IMR-90 (cell line): Measurements from ENCODE around the gene SLC23A2. TPM values are rescaled to one million over a fixed set of nuclear protein-coding genes. Genes with fewer than 3 reads are reported as not detected.
A peak's percentile ranks its signal among the peaks of the same experiment; 100 is the strongest.

Source experiments
- ATAC-seq: fragments of 200-7000 bp; cut with Tn5 transposase; 2 replicates; pipeline ENCODE4 v1.9.1; 2020; ENCODE audit warnings: low read depth, mild to moderate bottlenecking, moderate library complexity
- BruUV-seq: library from RNA; stranded (reverse); fragments of 400-500 nt; replicated peaks from 2 replicates; lab custom pipeline; 2021; lab: Mats Ljungman, UMichigan
- CTCF ChIA-PET: fragments of 300-600 bp; formaldehyde crosslinking; extraction: SDS; loops from one replicate; lab custom pipeline; 2021; ENCODE audit warnings: antibody characterized with exemption; lab: Yijun Ruan, JAX
- POLR2A ChIA-PET: fragments of 300-600 bp; sonication (Branson Sonifier 250); formaldehyde crosslinking; loops from one replicate; lab custom pipeline; 2022; ENCODE audit warnings: antibody characterized with exemption; ENCODE audit not compliant: unreplicated experiment; lab: Charles Lee
- DNase-seq: peaks from one replicate; pipeline ENCODE4 v3.0.0; 2013
- H2AFZ ChIP-seq: replicated peaks from 2 replicates; pipeline ENCODE3; 2013; ENCODE audit warnings: low read length, mild to moderate bottlenecking; ENCODE audit not compliant: poor library complexity
- H2AK5ac ChIP-seq: 2 replicates; pipeline ENCODE4 v1.6.1; 2013; ENCODE audit warnings: low read depth, low read length, inconsistent platforms
- H2AK9ac ChIP-seq: replicated peaks from 2 replicates; pipeline ENCODE3; 2013; ENCODE audit warnings: mild to moderate bottlenecking, low read depth, low read length, moderate library complexity; ENCODE audit not compliant: poor library complexity
- H2BK120ac ChIP-seq: 2 replicates; pipeline ENCODE4 v1.6.1; 2013; ENCODE audit warnings: low read depth, low read length, inconsistent platforms
- H2BK15ac ChIP-seq: 3 replicates; pipeline ENCODE4 v1.6.1; 2013; ENCODE audit warnings: low read depth, low read length, inconsistent platforms
- H2BK20ac ChIP-seq: 2 replicates; pipeline ENCODE4 v1.6.1; 2013; ENCODE audit warnings: low read depth, mild to moderate bottlenecking, inconsistent platforms, low read length, moderate library complexity
- H2BK5ac ChIP-seq: 2 replicates; pipeline ENCODE4 v1.6.1; 2013; ENCODE audit warnings: mild to moderate bottlenecking, low read depth, low read length, inconsistent platforms; ENCODE audit not compliant: poor library complexity, severe bottlenecking
- H3K14ac ChIP-seq: replicated peaks from 2 replicates; pipeline ENCODE4 v1.6.1; 2013; ENCODE audit warnings: low read depth, low read length, inconsistent platforms
- H3K18ac ChIP-seq: 2 replicates; pipeline ENCODE4 v1.6.1; 2013; ENCODE audit warnings: low read depth, low read length, control low read depth
- H3K23ac ChIP-seq: 2 replicates; pipeline ENCODE4 v1.6.1; 2013; ENCODE audit warnings: low read depth, low read length, inconsistent platforms
- H3K27ac ChIP-seq: 2 replicates; pipeline ENCODE4 v1.5.1; 2013; ENCODE audit warnings: mild to moderate bottlenecking, control low read depth, low read length; ENCODE audit not compliant: insufficient read depth
- H3K27me3 ChIP-seq: 2 replicates; pipeline ENCODE4 v1.6.1; 2013; ENCODE audit warnings: low read length; ENCODE audit not compliant: control insufficient read depth, insufficient read depth
- H3K36me3 ChIP-seq: 2 replicates; pipeline ENCODE4 v1.6.1; 2013; ENCODE audit warnings: low read length, mixed read lengths; ENCODE audit not compliant: control insufficient read depth, insufficient read depth
- H3K4ac ChIP-seq: 2 replicates; pipeline ENCODE4 v1.6.1; 2013; ENCODE audit warnings: low read depth, low read length, inconsistent platforms
- H3K4me1 ChIP-seq: 2 replicates; pipeline ENCODE4 v1.6.1; 2013; ENCODE audit warnings: low read length, mixed read lengths; ENCODE audit not compliant: control insufficient read depth, insufficient read depth
- H3K4me2 ChIP-seq: 2 replicates; pipeline ENCODE4 v1.6.1; 2013; ENCODE audit warnings: low read depth, mild to moderate bottlenecking, control low read depth, low read length, moderate library complexity
- H3K4me3 ChIP-seq: 2 replicates; pipeline ENCODE4 v1.5.1; 2013; ENCODE audit warnings: low read depth, mild to moderate bottlenecking, control low read depth, low read length, moderate library complexity; ENCODE audit not compliant: insufficient read depth
- H3K56ac ChIP-seq: 2 replicates; pipeline ENCODE4 v1.6.1; 2013; ENCODE audit warnings: low read length, inconsistent platforms; ENCODE audit not compliant: insufficient read depth; ENCODE audit errors: extremely low read depth
- H3K79me1 ChIP-seq, 2 experiments: 2 replicates each; pipeline ENCODE4 v1.6.1; 2013; ENCODE audit warnings: low read length in 2 of 2, inconsistent platforms in 1 of 2, low read depth in 1 of 2
- H3K9ac ChIP-seq: 2 replicates; pipeline ENCODE4 v1.6.1; 2013; ENCODE audit warnings: low read depth, low read length, control low read depth
- H3K9me1 ChIP-seq: 2 replicates; pipeline ENCODE4 v1.6.1; 2013; ENCODE audit warnings: low read length, inconsistent platforms; ENCODE audit not compliant: insufficient read depth
- H3K9me3 ChIP-seq: 2 replicates; pipeline ENCODE4 v1.6.1; 2013; ENCODE audit warnings: low read length; ENCODE audit not compliant: control insufficient read depth, insufficient read depth
- H4K20me1 ChIP-seq: 2 replicates; pipeline ENCODE4 v1.6.1; 2013; ENCODE audit warnings: low read length, inconsistent platforms; ENCODE audit not compliant: insufficient read depth
- H4K5ac ChIP-seq: 2 replicates; pipeline ENCODE4 v1.6.1; 2013; ENCODE audit warnings: mild to moderate bottlenecking, low read depth, low read length, control low read depth
- H4K8ac ChIP-seq, 2 experiments: 2 replicates each; pipeline ENCODE4 v1.6.1; 2013; ENCODE audit warnings: low read depth in 2 of 2, low read length in 2 of 2, control low read depth in 1 of 2, inconsistent platforms in 1 of 2
- H4K91ac ChIP-seq: 2 replicates; pipeline ENCODE4 v1.6.1; 2013; ENCODE audit warnings: low read depth, low read length, inconsistent platforms; ENCODE audit not compliant: insufficient read depth
- CEBPB ChIP-seq: IDR thresholded peaks from 2 replicates; pipeline ENCODE4 v1.6.1; 2012; ENCODE audit warnings: low read depth, low read length, improper control_type of control experiment
- MAFK ChIP-seq: IDR thresholded peaks from 2 replicates; pipeline ENCODE4 v1.6.1; 2012; ENCODE audit warnings: low read depth, low read length, improper control_type of control experiment
- MXI1 ChIP-seq: IDR thresholded peaks from 2 replicates; pipeline ENCODE4 v1.6.1; 2012; ENCODE audit warnings: low read depth, mild to moderate bottlenecking, low read length, moderate library complexity, borderline replicate concordance
- POLR2A ChIP-seq: IDR thresholded peaks from 2 replicates; pipeline ENCODE4 v1.6.1; 2012; ENCODE audit warnings: mild to moderate bottlenecking, low read depth, low read length
- RAD21 ChIP-seq: IDR thresholded peaks from 2 replicates; pipeline ENCODE4 v1.6.1; 2012; ENCODE audit warnings: low read length, improper control_type of control experiment
- RFX5 ChIP-seq: IDR thresholded peaks from 2 replicates; pipeline ENCODE4 v1.8.0; 2012; ENCODE audit warnings: low read depth, mild to moderate bottlenecking, low read length, moderate library complexity
- WGBS, 2 experiments: methylation state at CpG; one replicate each; pipeline versions ENCODE4 v1.1.5 to v1.1.7; 2013; ENCODE audit warnings: missing lambda C conversion rate in 2 of 2; ENCODE audit not compliant: insufficient read length in 1 of 2; ENCODE audit errors: extremely low coverage in 2 of 2; 5-methylcytosine and 5-hydroxymethylcytosine counted together
- dilution Hi-C: fragments of 300-500 bp; cut with HindIII; formaldehyde crosslinking; loops from one replicate; pipeline ENCODE4 v1.14.3; 2018; ENCODE audit warnings: low sequenced_read_pairs; ENCODE audit not compliant: unreplicated experiment
- in situ Hi-C: fragments of 300-500 bp; cut with MboI; formaldehyde crosslinking; loops from 3 replicates; pipeline ENCODE4 v1.14.3; 2019; ENCODE audit warnings: low sequenced_read_pairs, inconsistent platforms, mixed read lengths
- intact Hi-C: fragments of 100-400 bp; cut with micrococcal nuclease; formaldehyde crosslinking; loops from 2 replicates; pipeline ENCODE4 v1.10.0; 2022
- polyA plus RNA-seq, 3 experiments: library from polyadenylated mRNA; depleted of rRNA; stranded (reverse); fragments of >200 nt; gene quantifications; 2 replicates each; pipeline ENCODE4 v1.2.3, GENCODE V29; 2012; ENCODE audit warnings: low replicate concordance in 1 of 3
- total RNA-seq: library from RNA; depleted of rRNA; stranded (reverse); fragments of >200 nt; gene quantifications from 2 replicates; pipeline ENCODE4 v1.2.3, GENCODE V29; 2012
- TF ChIP-seq, protein P1 (sequence below): conservative IDR thresholded peaks from 2 replicates; pipeline ENCODE4 v1.5.1; 2012; ENCODE audit warnings: mild to moderate bottlenecking, low read depth, low read length, improper control_type of control experiment

Gene SLC23A2
- total and polyA plus RNA-seq, 2 of the 4 experiments (the other 2 are of a cell fraction): 10.2 to 14.4 TPM

DNA sequence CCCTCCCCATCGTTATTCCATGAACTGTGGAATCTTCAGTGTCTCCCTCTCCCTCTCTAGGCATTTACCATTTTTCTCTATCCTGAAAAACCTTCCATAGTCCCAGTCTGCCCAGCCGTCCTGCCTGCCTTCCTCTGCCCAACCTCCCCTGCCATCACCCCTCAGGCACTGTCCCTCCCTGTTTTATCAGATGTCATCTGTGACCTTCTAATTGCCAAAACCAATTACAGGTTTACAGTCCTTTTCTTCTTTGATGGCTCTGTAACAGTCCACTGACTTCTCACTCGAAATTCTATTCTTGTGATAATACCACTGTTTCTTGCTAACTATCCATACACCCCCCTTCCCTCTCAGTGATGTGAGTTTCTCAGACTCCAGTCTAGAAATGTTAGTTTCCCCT, 2.3 kb upstream of the SLC23A2 start:
- no peak overlapping the region for H3K4ac ChIP-seq
- TF ChIP-seq CEBPB (no peak), POLR2A (no peak), RFX5 (no peak), MAFK (no peak), RAD21 (no peak), MXI1 (no peak)
- TF ChIP-seq, protein P1, sequence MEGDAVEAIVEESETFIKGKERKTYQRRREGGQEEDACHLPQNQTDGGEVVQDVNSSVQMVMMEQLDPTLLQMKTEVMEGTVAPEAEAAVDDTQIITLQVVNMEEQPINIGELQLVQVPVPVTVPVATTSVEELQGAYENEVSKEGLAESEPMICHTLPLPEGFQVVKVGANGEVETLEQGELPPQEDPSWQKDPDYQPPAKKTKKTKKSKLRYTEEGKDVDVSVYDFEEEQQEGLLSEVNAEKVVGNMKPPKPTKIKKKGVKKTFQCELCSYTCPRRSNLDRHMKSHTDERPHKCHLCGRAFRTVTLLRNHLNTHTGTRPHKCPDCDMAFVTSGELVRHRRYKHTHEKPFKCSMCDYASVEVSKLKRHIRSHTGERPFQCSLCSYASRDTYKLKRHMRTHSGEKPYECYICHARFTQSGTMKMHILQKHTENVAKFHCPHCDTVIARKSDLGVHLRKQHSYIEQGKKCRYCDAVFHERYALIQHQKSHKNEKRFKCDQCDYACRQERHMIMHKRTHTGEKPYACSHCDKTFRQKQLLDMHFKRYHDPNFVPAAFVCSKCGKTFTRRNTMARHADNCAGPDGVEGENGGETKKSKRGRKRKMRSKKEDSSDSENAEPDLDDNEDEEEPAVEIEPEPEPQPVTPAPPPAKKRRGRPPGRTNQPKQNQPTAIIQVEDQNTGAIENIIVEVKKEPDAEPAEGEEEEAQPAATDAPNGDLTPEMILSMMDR: no peak
- H4K5ac ChIP-seq: no peak overlapping the region
- peaks cover 7% of the 10 kb centered on the region for H3K9me1 ChIP-seq
- WGBS, 2 experiments: 50% methylated on average over 1 of the region's 3 CpGs; no CpG with 5 or more reads in 1 of the 2 experiments
- no peaks in the 10 kb centered on the region for H3K36me3 ChIP-seq
- peaks cover 14% of the 10 kb centered on the region; the same call in 1 of the 2 replicates for H4K20me1 ChIP-seq
- no peak overlapping the region for H2BK5ac ChIP-seq
- BruUV-seq: no TSS peak
- no peak overlapping the region for H2BK120ac ChIP-seq
- H3K4me1 ChIP-seq: peaks cover 6% of the 10 kb centered on the region; the same call in 1 of the 2 replicates
- no peak overlapping the region for H3K23ac ChIP-seq
- no peak overlapping the region for H3K4me2 ChIP-seq
- intact Hi-C loops: no loop called here
- ATAC-seq: no peak
- H3K9me3 ChIP-seq: no peaks in the 10 kb centered on the region
- no peak overlapping the region for H3K27ac ChIP-seq
- H3K9ac ChIP-seq: no peak overlapping the region
- H3K4me3 ChIP-seq: no peak overlapping the region
- H2AFZ ChIP-seq: peak overlapping the region; percentile 44
- H4K8ac ChIP-seq: no peak overlapping the region
- ChIA-PET CTCF (no interaction called here), POLR2A (no interaction called here)
- in situ Hi-C loops: no loop called here
- H3K18ac ChIP-seq: no peak overlapping the region
- DNase-seq: no peak
- H2AK9ac ChIP-seq: no peak overlapping the region
- dilution Hi-C loops: no loop called here
- H4K91ac ChIP-seq: no peak overlapping the region
- H3K27me3 ChIP-seq: no peaks in the 10 kb centered on the region
- H3K56ac ChIP-seq: no peak overlapping the region
- no peak overlapping the region for H3K14ac ChIP-seq
- no peak overlapping the region for H2BK15ac ChIP-seq
- H2AK5ac ChIP-seq: no peak overlapping the region
- no peak overlapping the region for H2BK20ac ChIP-seq
- peaks cover 12 to 21% of the 10 kb centered on the region in 2 experiments; a peak in 3 of 4 replicates for H3K79me1 ChIP-seq
